HG03159 (cell line): ENCODE data around the gene UNC5C.

Experiments
- ATAC-seq: cut with Tn5 transposase; IDR thresholded peaks from one replicate; pipeline ENCODE4 v1.9.1; 2021; ENCODE audit warnings: mild to moderate bottlenecking, moderate library complexity; ENCODE audit not compliant: unreplicated experiment

Gene UNC5C

DNA sequence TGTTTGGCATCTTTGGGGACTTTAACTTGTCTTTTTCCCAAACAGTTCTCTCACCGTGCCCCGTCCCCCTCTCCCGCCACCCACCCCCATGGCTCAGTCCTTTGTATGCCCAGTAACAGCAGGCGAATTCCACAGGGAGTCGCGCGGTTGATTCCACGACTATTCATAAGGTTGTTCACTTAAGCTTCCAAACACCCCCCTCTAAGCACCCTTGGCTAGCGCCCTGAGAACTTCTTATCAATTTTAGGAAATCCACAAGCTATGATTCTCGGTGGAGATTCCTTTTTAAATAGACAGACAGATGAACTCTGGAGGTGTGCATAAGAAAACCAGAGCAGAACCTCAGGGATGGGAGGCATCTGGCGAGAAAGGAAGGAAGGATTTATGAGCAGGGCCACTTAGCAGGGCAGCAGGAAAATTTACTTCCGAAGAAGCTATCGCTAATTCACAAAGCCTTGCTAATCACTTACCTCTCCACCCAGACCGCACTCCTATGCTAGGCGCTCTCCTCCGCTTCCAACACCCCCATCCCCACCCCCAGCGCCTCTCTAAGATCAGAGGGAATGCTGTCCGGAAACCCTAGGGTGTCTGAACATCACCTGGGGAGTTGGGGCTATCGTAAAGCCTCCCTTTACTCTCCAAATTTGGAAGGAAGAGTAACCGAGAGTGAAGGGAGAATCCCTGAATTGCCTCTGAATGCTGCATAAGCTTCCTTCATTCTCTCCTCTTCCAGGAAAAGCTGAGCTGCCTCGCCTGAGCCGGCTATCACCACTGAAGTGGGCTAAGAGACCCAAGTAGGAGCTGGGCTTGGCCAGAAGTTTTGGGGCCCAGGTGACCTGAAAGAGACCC is 1.7 kb downstream of the UNC5C start:
- ATAC-seq: no peak

DNA sequence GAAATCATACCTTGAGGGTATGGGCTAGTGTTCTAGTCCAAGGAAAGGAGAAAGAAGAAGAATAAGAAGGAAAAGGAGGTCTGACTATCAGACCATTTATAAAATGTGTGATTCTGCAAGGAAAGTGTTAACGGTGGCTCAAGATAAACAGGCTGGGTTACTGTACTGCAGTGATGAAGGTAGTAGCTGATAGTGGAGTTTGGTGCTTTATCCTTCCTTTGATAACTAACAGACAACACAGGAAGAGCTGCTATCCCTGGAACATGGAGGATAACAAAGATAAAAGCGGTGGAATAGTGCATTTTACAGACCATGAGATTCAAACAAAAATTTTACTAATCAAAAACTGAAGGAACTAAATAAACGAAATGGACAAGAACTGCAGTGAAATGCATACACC is 2.6 kb downstream of the UNC5C start:
- ATAC-seq: no peak

DNA sequence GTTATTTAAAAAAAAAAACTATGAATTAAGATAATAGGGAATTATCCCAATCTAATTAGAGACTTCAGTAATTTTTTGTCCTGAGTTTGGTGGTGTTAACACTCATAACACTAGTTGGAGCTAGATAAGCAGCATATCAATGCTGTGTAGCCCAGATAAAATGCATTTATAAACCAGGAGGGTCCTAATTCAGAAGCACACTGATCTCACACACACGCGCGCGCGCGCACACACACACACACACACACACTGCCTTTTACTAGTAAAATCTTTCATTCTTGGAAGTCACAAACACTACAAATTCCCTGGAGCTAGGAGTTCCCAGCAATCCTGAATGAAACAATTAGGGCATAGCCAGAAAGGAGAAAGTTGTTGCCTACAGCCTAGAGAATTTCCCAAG is 3.2 kb downstream of the UNC5C start:
- no peak for ATAC-seq

DNA sequence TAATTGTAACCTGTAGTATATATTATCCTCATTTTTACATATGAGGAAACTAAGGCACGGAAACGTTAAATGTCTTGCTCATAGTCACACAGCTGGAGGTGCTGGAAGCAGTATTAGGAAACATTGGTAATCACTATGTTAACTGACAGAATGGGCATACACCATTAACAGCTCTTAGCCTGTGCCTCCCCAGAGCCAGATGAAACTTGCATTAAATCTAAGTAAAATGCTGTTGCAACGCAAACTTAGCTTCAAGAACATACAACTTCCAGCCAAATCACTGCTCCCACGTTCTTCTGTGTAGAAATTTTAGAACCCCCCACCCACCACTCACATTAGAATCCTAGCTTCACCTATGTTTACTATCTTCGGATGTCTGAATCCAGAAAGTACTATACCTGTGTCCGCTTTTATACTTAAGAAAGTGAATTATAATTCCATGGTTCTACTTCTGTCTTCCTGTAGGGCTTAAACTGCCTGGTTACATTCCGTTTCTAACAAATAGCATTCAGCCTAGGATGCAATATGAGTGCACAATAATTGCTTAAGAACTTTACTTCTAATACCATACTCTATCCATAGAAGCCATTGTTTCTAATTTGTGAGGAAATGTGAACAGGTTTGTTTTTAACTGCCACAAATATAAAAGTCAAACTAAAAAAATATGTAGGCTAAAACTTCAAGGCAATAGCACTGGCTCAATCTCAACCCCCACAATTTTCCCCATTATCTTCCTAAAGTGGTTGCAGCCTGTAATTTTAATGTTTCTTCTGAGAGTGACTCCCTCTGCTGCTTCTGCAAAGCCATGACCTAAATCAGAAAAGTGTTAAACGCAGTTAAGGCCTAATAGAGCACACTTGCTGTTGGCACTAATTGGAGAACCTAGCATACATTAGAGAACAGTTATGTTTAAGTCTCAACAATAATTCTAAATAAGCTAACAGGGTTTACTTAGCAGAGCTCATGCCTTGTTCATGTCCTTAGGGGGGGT is 4.4 kb downstream of the UNC5C start:
- no peak for ATAC-seq

DNA sequence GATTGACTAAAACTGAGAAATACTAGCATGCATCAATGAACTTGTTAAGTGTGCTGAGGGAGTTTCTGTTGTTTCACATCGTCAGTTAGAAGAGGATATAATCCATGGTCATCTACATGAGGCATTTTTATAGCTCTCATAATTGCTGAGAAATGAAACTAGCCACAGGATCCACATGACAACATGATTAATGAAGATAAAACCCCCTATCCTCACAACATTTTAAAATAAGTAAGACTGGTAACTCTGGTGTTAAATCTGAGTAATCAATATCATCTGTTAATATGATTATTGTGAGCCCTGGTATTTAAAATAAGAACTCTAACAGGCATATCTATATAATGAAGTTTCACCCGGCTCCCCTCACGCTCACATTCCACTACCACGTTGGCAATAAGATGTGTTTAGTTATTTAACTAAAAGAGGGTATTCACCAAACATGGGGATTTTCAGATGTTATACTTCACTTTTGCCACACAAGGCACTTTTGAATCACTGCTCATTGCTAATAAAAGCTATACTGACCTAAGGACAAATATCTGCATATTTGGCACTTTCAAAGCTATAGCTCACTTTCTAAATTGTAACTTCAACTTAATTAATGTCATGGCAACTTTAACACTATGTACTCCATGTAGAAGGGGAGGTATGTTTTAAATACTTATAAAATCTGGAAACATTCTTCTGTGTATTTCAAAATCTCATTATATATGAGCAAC is 6.7 kb downstream of the UNC5C start:
- ATAC-seq: peak; percentile 82

DNA sequence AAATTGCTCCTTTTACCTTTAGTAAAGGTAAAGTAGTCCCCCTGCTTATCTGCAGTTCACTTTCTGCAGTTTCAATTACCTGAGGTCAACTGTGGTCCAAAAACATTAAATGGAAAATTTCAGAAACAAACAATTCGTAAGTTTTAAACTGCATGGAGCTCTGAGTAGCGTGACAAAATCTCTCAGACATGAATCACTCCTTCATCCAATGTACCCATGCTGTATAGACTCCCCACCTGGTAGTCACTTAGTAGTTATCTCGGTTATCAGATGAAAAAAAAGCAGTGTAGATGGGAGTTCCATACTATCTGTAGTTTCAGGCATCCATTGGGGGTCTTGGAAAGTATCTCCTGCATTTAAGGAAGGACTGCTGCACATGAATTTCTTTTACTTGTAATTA is 7.7 kb downstream of the UNC5C start:
- no peak for ATAC-seq

DNA sequence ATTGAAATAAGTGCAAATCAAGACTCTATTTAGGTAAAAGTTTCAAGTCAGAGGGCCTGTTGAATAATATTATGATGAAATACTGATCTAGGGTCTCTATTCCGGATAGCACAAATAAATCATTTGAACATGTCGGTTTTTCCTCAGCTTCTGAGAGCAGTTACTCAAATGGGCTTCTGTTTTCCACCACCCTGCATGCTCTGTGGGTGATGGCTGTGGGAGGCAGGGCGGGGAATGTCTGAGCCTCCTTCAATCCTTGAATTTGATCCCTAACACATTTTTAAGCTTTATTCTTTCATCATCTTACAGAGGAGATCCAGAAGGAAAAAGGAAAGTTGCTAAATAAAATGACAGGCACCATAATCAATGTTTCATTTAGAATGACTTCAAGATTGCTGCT is 8.5 kb downstream of the UNC5C start:
- no peak for ATAC-seq

DNA sequence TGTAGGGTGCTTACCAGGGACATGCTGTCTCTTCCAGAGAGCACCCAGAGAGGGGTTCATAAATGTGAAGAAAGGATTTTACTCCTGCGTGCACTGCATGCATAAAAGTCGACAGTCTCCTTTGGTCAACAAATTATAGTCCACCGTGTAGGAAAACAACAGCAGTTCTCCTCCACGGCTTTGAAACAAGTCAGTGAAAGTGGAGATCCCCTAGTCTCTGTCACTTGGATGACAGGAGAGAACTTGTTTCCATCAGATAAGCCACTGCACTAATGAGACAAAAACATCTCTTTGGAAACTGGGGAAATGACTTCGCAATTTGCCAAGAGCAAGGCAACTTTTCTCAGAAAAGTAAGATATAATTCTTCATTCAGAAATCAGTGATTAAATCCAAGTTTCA is 9.7 kb downstream of the UNC5C start:
- ATAC-seq: no peak

DNA sequence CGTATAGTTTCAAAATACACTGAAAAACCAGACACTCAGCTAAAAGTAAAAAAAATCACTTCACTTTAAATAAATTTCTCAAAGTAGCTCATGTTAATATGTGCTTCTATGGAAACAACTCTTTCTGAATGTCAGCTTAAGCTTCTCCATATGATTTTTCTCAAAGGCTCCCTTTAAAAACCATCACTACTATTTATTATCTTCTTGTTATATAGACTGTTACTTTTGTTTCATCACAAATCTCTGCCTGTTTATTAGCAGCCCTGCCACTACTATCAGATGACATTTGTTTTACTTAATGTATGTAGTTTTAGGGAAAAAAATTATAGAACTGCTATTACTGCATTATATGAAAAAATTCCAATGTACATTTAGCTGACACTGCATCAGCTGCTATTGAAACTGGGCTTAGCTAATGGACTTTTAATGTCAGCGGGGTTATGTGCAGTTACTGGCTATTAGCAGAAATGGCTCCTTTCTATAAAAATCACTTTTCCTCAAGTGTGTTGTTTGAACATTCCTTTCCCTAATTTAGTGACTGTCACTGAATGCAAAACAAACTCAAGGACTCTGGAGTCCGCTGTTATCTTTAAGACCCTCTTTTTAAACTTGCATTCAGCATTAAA is 10.8 kb downstream of the UNC5C start:
- no peak for ATAC-seq

DNA sequence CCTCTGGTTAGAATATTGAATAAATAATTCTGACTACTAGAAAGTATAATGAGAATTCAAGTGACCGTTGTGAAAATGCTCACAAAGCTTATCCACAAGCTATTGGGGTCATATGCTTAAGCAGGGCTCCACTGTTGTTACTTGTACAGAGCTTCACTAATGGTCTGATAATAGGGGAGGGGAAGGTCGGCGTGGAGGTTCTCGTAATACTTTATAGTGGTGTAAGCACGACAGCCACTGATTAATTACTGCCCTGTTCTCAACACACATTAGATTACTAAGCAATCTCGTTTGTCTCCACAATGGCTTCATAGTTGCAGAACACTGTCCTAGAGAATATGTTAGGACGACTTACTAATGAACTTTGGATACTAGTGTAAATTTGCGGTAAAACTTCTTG is 11.6 kb downstream of the UNC5C start:
- ATAC-seq: no peak

DNA sequence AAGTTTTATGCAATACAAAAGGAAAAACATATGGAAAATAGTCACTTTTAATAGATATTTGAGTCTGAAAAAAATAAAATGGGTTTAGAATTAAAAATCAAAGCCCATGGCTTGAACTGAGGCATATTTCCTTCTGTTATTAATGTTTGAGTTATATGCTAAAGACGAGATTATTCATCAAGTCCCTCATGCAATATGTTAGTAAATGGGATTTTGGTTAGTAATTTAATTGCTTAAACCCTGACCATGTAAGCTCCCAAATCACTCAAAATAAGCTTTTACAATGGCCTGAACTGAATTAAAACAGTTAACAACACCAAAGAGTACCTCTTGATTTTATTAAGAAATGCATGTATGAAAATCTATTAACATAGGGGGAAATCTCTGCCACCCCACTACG is 12.1 kb downstream of the UNC5C start:
- no peak for ATAC-seq

DNA sequence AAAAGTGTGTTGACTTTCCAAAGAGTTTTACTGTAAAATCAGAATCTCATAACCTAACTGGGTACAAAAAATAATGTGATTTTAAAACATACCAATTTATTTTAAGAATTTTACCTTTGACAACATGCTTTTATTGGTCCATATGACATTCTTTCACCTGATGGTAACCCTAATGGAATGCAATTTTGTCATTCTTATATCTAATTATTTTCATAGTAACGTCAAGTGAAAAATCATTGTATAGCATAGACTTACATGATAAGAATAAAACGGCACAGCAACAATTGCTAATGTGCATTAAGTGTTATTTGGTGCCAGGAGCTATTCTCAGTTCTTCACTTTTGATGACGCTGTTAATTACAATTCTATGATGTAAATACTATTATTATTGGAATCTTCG is 13.6 kb downstream of the UNC5C start:
- ATAC-seq: no peak

DNA sequence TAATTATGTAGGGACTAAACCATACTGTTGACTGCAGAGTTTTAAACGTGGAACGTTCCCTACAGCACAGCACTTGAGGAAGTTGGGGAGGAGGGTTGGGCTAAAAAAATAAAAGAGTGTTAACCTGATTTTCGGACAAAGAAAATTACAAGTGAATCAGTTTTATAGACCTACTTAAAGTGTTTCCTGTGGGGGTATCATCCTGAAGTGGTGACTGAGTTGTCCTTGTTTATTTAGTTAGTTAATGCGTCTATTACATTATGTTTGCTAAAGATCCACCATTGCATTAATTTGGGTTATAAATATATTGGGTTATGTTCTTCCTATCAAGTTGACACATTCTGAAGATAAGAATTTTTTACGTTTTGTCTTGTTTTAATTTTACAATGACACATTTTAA is 14.7 kb downstream of the UNC5C start:
- ATAC-seq: no peak

DNA sequence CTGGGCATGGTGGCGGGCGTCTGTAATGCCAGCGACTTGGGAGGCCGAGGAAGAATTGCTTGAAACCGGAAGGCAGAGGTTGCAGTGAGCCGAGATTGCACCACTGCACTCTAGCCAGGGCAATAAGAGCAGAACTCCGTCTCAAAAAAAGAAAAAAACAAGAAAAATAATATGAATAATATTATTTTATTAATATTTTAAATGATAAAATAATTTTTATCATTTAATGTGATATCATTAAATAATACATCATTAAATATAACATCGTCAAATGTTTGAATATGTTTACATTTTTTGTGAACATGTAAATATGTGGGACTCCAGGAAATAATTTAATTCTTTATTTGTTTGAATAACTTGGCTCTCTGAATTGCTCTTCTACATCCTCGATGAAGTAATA is 15.5 kb downstream of the UNC5C start:
- no peak for ATAC-seq

DNA sequence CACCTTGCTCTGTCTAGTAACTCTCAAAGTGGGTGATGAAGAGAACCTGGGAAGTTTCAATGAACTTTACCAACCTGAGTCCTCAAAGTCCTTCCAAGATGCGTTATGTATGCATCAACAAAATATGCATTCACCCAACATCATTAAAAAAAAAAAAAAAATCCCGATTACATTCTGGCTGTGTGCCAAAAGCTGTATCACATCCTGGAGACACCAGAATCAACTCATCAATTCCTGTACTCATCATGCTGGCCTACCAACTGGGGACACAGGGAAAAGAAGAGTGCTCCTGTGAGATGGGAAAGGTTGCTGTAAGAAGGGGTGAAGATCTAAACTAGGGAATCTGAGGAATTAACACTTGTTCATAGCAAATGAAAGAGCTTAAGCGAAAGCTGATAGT is 16.5 kb downstream of the UNC5C start:
- no peak for ATAC-seq

DNA sequence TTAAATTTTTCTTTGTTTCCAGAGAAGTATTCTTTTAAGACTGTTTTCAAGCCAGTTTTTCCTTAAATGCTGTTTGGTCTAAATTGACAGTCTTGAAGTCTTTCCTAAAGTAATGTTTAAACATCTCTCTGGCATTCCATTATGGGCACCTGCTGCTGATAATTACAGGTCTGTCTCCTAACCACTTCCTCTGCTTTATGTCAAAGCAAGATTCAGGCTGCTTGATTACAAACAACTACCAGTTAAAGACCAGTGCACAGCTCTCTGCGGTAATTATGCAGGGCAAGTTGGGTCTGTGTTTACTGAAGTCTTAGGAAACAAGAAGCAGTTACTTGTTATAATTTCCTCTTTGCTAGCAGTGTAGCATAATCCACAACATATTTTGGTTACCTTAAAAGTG is 17.6 kb downstream of the UNC5C start:
- ATAC-seq: no peak

DNA sequence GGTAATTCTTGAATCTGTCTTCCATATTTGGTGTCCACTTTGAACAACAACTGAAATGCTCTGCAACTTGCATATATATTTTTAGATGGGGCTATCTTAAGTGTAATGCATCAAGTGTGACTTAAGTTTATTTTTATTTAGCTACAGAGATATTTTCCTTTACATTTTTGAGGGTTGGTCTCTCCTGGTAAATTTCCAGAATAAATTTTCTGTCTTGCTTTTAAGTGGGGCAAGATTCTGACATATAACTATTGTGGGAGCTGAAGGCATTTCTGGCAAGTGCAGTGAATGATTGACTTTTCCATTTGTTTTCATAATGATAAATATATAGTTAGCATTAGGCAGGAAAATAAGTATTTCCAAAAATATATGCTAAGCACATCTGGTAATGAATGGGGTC is 18.8 kb downstream of the UNC5C start:
- no peak for ATAC-seq

DNA sequence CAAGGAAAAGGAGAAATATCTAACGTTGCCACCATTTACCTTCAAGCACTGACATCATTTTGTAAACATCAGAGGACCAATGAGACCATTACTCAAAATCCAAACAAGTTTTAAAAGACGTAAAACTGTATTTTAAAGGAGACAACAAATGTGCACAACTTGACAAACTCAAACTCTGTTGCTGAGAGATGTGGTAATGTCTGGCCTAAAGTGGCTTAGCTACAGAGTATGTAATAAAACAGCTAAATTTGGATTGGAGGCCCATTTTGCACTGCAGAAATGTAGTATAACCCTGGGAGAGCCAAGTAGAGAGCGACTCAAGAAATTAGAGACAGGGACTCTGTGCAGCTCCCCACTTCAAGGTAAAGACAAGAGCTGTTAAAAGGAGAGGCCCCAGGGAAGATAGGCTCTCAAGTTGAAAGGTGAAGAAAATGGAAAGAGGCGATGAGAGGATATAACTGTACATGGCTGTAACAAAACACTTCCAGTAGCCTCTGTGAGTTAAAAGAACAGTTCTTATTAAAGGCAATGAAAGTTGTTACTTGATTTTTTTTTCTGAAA is 20.3 kb downstream of the UNC5C start:
- ATAC-seq: no peak

DNA sequence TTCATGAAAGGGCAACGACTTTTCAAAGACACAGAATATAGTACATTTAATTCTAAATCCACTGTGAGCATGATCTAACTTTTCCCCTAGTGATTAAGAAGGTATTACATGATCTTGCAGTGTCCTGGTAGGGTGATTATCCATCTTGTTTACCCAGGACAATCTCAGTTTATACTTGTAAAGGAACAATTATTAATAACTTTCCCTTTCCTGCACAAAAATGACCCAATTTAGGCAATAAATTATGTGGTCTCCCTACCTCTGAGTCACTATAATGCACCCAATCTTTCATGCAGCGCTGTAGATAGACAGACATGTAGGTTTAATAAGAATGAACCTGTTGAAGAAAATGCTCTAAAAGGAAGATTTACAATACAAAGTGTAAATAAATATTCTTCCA is 22.7 kb downstream of the UNC5C start:
- ATAC-seq: no peak

DNA sequence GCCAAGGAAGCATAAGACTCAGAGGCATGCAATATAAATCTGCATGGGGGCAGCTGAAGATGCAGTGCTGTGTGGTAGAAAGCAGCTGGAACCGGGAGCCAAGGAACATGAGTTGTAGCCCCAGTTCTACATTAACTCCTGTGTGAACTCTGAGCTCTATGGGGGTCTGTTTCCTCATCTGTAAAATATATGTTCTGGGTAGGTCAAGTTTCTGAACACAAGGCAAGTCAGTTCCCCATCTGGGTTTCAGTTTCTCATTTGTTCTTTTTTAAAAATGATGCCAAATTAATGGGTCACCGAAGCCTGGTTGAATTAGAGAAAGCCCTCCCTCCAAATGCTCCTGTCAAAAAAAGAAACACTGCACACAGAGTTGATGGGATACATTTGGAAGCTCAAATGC is 24.0 kb downstream of the UNC5C start:
- peak; percentile 54 for ATAC-seq

DNA sequence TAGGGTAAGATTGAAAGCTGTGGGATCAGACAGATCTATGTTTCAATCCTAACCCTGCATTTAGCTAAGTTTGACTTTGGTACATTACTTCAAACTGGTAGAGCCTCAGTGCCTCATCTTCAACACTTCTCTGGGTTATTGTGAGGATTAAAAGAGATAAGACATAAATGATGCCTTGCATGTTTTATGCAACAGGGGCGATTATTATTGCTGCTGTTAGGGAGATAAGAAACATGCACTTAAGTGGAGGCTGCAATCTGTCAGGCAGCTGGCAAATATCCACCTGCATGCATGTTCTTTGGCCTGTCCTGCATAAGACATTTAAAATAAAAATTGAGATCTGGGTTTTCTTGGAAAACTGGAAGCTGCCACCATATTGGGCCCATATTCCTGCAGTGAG is 24.6 kb downstream of the UNC5C start:
- ATAC-seq: no peak
